ENCODE data around the gene TRIM44. TPM values are rescaled to one million over a fixed set of nuclear protein-coding genes. Genes with fewer than 3 reads are reported as not detected.

Gene TRIM44
- total and polyA plus RNA-seq, 10 of the 15 experiments (the other 5 are each of a cell fraction or from before 2014, with no cell fraction given) = 6.7 to 93.0 (median 27.6) TPM

GRCh38 chr11:35810045-35810645 is 147.6 kb downstream of the TRIM44 start:
- H3K9ac ChIP-seq (ENCODE audit: control insufficient read depth, insufficient read depth, low read length) = no peak overlapping the region
- POLR2A ChIA-PET = interaction anchor here (0.6 kb wide), 1 partner anchor 322 kb away, joined by 5 read pairs; no protein-coding TSS in a partner anchor
- no peaks in the 10 kb centered on the region; a peak in 1 of 4 replicates for H3K36me3 ChIP-seq (ENCODE audit: control insufficient read depth in 2 of 2, insufficient read depth in 2 of 2, low read length in 1 of 2)
- FAIRE-seq (no peak), ATAC-seq (no peak), DNase-seq (ENCODE audit: low read depth, low spot score) (no peak)
- BruUV-seq (replicated peaks) = no TSS peak
- H2AFZ ChIP-seq (ENCODE audit: control insufficient read depth, low read depth, low read length) = no peak overlapping the region
- in situ Hi-C loops (cut with MboI) = no loop called here
- no peaks in the 10 kb centered on the region for H3K27me3 ChIP-seq (replicated peaks in 1 of 2; ENCODE audit: control insufficient read depth in 2 of 2, insufficient read depth in 2 of 2, low read length in 1 of 2)
- H3K9me3 ChIP-seq (replicated peaks; ENCODE audit: control insufficient read depth, insufficient read depth, low read length) = no peaks in the 10 kb centered on the region
- no peaks in the 10 kb centered on the region for H3K79me2 ChIP-seq (ENCODE audit: control insufficient read depth, insufficient read depth, low read length)
- CTCF ChIA-PET = interaction anchor here (3.0 kb wide), 1 partner anchor 11 kb away, joined by 16 read pairs; no protein-coding TSS in a partner anchor
- RAD21 ChIA-PET (ENCODE audit: unreplicated experiment) = no interaction called here
- intact Hi-C loops (cut with micrococcal nuclease; ENCODE audit: unreplicated experiment) = no loop called here
- no peak overlapping the region for H3K4me3 ChIP-seq
- no peaks in the 10 kb centered on the region for H3K4me1 ChIP-seq (ENCODE audit: control insufficient read depth, insufficient read depth, low read length)
- no peaks in the 10 kb centered on the region for H4K20me1 ChIP-seq (ENCODE audit: control insufficient read depth, insufficient read depth)
- SMC1A ChIA-PET (ENCODE audit: uncharacterized antibody, unreplicated experiment) = no interaction called here
- WGBS (ENCODE audit: insufficient coverage, insufficient replicate concordance, low lambda C conversion rate, missing lambda C conversion rate) = 41% methylated on average over 2 of the region's 2 CpGs
- H3K27ac ChIP-seq (ENCODE audit: control insufficient read depth, insufficient read depth) = no peak overlapping the region
- no peak overlapping the region for H3K4me2 ChIP-seq (ENCODE audit: control insufficient read depth, insufficient read depth)
- TF ChIP-seq BCL3 (IDR thresholded peaks at IDR 0.05; ENCODE audit: borderline replicate concordance, insufficient read depth, low read depth, low read length, poor library complexity, severe bottlenecking) = no peak
- TF ChIP-seq PKNOX1 (IDR thresholded peaks at IDR 0.05) = no peak
- TF ChIP-seq STAT3 (IDR thresholded peaks at IDR 0.05; ENCODE audit: low read depth, low read length) = no peak
- TF ChIP-seq PML (IDR thresholded peaks at IDR 0.05; ENCODE audit: low read length) = no peak
- TF ChIP-seq SIN3A (IDR thresholded peaks at IDR 0.05; ENCODE audit: low read depth, low read length) = no peak
- no peak for TF ChIP-seq RAD51 (IDR thresholded peaks at IDR 0.05)
- no peak for TF ChIP-seq RBBP5 (conservative IDR thresholded peaks at IDR 0.05)
- TF ChIP-seq TBL1XR1 (IDR thresholded peaks at IDR 0.05; ENCODE audit: low read depth, low read length) = no peak
- no peak for TF ChIP-seq NR2C2 (IDR thresholded peaks at IDR 0.05; ENCODE audit: borderline replicate concordance, control insufficient read depth, insufficient read length, low read depth)
- TF ChIP-seq POLR2AphosphoS5 (IDR thresholded peaks at IDR 0.05; ENCODE audit: low read length) = no peak
- TF ChIP-seq IRF3 (IDR thresholded peaks at IDR 0.05) = no peak
- no peak for TF ChIP-seq ZNF384 (IDR thresholded peaks at IDR 0.05; ENCODE audit: borderline replicate concordance, low read depth, low read length)
- TF ChIP-seq REST (IDR thresholded peaks at IDR 0.05; ENCODE audit: low read depth, low read length) = no peak
- TF ChIP-seq GABPA (IDR thresholded peaks at IDR 0.05; ENCODE audit: low read depth) = no peak
- TF ChIP-seq E4F1 (IDR thresholded peaks at IDR 0.05; ENCODE audit: borderline replicate concordance, partially characterized antibody) = no peak
